GM21367 (cell line): ENCODE results near the gene MGLL.

Source experiments
- ATAC-seq: cut with Tn5 transposase; IDR thresholded peaks from one replicate; pipeline ENCODE4 v1.9.1; 2021; ENCODE audit not compliant: unreplicated experiment

MGLL gene

DNA sequence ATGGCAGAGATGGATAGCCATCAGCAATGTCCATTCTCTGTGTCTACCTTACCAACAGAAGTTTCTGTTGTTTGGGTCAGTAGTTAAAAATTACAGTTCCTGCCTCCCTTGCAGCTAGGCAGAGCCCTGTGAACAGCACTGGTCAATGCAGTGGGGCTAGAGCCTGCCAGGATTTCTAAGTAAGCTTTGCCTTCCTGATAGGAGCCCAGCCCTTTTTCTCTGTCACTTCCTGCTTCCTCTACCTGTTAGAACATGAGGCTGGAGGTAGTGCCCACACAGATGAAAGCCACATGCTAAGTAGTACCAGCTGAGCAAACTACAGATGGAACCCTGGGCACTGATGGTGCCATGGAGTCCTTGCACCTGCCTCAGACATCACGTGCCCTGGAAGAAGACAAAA, 45.0 kb downstream of the MGLL start:
- ATAC-seq: no peak

DNA sequence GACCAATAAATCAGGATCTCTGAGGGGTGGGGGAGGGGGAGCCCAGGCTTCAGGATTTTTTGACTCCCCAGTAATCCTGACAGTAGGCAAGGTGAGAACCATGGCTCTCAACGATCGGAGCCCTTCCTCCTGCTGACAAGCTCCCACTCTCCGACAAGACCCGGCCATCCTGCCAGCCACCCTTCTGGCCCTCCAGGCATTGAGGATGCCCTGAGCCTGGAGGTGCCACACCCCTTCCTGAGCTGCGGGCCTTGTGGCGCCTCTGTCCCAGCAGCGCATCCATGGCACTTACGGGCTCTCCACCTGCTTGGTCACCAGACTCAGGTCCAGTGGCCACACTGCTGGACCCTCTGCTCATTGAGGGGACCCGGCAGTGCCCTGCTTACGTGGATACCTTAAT, 46.0 kb downstream of the MGLL start:
- ATAC-seq: no peak

DNA sequence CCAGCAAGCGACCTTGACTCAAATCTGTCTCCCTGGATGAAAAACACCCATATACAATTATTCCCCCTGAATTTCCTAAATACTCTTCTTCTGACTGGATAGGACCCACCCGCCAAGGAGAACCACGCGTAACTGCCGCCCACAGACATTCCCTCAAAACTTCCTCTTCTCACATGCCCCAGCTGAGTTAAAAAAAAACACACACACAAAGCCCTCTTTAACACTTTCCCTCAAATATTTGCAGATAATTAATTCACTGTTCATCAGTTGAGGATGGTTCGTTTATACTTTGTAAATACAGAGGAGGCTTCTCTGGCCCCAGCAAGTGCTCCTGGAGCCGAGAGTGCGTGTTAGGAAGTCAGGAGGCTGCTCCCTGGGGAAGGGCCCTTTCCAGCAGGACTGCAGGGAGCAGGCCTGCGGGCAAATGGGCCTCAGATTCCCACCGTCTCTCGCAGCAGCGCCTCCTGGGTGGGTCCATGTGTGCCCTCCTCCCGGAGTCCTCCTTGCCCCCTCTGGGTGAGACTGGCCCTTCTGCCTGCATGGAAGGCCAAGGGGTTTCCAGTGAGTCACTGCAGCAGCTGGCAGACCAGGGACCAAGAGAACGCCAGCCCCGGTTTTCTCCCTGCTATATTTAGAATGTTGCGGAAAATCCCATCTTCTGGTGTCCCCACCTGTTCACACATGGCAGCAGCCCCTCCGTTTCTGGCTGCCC, 46.8 kb downstream of the MGLL start:
- ATAC-seq: no peak

DNA sequence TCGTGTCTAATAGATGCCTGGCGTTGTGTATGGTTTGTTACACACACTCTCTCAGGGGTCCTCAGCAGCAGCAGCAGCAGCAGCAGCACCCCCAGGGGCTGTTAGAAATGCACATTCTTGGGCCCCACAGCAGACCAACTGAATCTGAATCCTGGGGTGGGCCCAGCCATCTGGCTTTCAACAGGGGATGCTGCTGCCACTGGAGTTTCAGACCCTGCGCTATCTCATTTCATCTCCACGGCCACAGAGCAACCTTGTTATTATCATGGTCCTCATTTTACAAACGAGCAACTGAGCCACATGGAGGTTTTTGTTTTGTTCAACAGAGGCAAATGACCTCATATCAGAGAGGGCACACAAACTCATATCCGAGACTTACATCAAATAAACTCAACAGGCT, 47.7 kb downstream of the MGLL start:
- ATAC-seq: no peak

DNA sequence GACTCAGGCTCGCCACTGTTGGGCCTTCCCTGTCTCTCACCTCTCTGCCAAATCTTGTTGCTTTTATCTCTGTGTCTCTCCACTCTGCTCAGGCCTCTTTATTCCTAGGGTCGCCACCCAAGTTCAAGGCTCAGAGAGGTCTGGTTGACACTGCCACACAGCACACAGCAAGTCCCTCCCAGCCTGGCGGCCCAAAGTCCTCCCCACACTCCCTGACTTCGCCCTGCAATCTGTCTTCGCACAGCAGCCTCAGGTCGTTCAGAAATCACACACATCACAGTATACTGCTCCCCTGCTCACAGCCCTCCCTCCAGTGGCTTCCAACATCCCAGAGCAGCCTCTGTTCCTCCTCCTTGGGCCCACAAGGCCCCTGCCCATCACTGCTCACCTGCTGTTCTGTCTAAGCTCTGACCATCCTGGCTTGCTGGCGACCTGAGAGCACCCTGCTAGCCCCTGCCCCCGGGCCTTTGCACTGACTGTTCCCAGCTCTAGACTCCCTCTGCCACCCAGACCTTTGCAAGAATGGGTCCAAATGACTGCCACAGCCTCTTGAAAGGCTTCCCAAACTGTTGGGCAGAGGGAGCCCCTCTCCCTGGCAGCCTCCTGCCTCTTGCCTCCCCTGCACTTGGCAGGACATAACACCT, 48.4 kb downstream of the MGLL start:
- ATAC-seq: no peak

DNA sequence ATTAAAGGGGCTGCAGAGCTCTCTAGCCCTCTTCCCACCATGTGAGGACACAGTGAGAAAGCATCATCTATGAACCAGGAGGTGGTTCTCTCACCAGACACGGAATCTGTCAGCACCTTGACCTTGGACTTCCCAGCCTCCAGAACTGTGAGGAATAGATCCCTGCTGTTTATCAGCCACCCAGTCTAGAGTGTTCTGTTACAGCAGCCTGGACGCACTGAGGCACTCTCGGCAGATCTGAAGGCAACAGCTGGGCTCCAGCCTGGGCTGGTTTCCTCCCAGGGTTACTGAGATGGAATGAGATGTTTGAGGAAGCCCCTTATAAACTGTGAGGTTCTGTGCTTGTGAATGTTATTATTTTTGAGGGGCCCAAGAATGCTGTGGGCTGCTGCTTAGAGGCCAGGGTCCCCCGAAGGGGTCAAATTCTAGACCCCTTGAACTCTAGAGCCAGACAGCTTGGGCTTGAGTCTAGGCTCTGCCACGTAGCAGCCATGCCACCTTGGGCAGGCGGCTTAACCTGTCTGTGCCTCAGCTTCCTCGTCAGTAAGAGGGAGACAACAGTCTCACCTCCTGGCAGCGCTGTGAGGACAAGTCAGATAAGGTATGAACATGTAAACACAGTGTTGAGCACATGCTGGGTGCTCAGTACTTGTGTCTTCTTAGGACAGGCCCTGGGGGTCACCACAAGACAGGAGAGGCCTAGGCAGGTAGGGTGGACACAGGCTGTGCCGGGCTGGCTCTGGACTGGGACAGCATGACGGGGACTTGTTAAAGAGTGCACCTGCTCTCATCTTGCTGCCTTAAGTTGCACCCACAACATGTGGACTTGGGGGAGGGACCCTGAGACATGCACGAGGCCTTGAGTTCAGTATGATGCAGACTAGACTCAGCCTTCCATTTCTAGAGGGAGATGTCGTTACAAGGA, 49.2 kb downstream of the MGLL start:
- ATAC-seq: no peak

DNA sequence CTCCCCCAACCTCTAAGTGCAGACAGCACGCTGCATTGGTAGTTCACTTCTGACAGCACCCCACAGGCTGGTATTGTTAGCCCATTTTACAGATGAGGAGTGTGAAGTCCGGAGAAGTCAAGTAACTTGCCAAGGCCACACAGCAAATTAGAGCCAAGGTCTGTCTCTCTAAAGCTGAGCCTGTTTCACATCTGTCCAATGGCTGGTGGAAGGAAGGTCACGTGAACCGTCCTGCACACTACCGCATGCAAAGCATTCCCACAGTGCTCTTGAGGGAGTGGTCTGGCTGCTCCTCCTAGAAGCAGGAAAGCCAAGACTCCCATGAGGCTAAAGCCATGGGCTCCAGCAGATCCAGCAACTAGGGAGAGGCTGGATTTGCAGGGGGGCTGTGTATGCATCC, 50.0 kb downstream of the MGLL start:
- no peak for ATAC-seq

DNA sequence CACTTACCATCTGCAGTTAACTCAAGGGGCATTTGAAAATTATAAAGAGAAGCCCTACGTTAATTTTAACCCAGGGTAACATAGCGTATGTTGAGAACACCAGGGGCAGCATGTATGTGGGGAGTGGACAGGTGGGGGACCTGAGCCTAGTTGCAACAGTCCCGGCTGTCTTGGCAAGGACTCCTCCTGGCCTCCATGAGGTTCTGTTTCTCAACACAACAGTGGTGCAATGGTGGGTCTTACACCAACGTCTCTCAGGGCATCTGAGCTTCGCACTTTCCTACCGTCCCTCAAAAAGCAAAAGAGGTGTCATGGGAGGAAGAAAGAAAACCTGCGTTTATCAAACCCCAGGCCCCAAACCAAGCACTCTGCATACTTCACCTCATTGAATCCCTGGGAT, 50.6 kb downstream of the MGLL start:
- ATAC-seq: no peak

DNA sequence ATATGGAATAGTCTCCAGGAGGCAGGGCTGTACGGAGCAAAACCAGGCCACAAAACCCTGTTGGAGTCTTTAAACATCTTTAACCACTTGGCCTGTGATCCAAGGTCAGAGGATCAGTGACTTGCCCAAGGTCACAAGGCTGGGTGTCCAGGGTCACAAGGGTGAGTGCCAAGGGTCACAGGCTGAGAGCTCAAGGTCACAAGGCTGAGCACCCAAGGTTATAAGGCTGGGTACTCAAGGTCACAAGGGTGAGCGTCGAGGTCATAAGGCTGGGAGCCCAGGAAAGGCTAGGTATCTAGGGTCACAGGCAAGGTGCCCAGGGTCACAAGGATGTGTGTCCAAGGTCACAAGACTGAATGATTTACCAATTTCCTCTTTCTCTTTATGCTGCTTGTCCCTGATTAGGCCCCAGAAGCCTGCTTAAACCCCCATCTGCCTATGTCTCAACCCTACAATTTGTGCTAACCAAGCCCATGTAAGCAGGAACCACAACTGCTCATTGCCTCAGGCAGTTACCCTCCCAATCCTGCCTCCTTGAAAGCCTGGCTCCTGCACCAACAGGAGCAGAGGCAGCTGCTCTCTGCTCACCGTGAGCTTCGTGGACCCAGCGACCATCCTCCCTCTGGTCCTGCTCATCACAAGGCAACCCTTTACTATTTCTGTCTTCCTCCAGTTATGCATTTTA, 51.5 kb downstream of the MGLL start:
- no peak for ATAC-seq

DNA sequence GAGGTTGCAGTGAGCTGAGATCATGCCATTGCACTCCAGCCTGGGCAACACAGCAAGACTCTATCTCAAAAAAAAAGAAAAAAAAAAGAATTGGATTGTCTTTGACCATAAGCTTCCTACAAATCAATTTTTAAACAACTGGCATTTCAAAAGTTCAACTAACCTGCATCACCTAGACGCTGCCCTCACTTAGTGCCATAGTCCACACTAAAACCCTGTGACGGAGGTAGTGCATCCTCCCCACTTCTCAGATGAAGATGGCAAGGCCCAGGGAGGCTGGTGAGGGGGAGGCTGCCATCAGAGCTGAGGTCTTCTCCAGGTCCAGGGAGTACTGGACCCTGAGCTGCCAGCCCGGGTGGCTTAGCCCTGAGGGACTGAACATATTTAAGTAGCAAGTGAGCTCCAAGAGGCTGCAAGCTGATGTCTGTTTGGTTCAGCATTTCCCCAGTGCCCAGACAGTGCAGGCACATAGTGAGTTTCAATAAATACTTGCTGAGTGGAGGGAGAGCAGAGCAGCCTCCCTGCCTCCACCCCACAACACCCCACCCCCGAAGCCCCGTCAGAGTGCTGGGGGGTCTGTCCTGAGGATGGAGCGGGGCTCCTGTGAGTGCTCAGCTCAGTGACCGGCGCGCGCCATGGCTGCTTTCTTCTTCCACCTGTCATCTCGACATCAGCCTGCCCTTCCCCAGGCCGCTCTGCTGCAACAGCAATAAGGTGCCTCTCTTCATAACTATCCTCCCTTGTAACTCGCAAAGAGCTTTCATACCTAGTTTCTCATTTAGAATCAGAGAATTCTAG, 52.8 kb downstream of the MGLL start:
- no peak for ATAC-seq

DNA sequence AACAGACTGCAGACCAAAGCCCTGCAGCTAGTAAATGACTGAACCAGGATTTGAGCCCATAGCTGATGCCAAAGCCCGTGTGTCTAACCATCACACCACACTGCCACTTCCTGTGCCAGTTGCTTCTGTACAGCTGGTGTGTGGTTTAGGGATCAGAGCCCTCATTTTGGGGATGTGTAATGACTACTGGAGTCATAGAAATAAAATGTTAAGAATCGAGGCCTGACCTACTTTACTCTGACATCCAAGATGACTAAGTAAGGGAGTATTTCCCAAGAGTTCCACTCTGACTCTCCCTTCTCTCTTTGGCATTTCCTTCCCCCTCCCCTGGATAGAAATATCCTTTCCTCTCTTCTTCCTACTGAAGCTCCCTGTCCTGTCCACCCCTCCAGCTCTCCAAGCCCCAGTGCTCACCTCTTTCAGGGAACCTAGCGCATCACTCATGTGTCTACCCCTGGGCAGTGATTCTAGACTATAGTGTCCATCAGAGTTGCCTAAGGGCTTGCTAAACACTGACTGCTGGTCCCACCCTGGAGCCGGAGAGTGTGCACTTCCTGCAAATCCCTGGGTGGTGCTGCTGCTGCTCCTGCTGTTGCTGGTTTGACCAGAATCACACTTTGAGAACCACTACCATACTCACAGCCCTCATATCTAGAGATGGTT, 53.8 kb downstream of the MGLL start:
- ATAC-seq: no peak

DNA sequence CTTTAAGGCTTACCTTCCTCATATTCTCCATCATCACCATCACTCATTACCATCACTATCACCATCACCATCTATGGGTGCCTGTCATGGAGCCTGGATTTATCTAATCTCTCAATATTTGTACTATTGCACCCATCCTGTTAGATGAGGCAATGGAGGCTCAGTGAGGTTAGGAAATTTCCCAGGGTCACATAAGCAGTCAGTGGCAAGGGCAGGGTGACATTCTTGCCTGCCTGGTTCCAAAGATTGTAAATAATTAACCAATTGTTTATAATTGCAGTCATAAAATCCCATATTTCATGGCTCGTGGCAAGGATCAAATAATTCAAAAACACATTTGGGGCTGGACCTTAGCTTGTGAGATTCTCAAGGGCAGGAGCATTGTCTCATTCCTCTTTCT, 55.2 kb downstream of the MGLL start:
- ATAC-seq: no peak

DNA sequence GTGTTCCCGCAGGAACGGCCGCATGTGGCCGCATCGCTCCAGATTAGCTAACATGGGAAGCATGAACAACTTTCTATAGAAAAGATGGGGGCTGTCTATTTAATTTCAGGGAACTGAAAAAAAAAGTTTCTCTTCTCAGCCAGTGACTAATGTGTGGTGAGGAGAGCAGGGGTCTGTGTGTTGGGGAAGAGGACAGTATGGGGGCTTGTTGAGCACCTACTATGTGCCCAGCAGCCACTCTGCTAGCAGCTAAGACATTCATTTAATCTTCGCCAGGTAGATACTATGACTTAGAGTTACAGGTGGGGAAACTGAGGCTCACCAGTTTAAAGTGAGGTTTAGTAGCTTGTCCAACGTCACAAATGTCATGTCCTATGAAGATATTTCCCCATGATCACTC, 56.6 kb downstream of the MGLL start:
- no peak for ATAC-seq

DNA sequence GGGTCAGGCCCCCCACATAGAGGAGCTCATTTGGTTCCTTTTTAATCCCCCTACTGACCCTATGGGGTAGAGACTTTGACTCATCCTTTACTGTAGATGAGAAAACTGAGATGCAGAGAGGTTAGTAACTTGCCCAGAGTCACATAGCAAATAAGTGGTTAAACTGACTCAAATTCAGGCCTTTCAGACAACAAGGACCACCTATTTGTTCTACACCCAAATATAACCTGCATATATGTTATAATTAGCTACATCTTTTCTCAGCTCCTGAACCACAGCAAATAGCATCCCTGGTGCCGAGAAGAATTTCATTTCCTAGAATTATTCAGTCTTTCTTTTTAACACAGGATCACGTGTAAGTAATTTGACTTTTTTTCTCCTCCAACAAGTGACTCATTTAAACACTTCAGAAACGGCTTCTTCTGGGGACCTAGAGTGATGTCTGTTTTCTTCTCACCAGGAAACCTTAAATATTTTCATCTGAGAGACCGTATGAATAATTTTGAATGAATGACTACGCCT, 57.4 kb downstream of the MGLL start:
- ATAC-seq: no peak

DNA sequence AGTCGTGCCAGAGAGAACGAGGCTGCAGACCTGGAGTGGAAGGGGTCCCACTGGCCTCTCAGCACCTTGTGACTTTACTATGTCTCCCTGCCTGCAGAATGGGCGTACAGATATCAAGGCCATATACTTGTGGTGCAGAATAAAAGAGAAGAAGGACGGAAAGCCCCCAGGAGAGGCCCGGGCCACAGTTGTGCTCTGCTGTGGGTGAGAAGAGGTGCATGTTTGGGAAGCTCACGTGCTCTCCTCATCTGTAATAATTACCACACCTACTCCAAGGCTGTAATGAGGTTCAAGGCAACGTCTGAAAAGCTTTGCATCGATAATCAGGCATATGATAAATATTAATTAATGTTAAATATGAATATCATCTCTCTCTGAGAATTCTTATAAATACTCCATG, 58.0 kb downstream of the MGLL start:
- no peak for ATAC-seq

DNA sequence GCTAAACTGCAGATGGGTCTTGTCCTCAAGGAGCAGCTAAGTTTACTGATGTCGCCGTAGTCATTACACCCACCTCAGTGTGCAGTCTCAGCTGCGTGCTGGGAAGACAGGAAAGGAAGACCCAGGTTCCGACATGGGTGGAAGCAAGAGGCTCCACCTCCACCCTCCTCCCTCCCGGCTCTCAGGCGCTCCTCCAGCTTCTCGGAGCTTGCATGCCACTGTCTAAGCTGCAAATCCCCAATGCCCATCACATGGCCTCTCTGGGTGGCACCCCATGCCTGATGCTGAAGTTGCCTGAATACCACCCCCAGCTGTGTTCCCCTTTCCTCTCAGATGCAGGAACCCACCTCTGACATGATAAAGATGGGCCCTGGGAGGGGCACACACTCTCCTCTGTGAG, 58.5 kb downstream of the MGLL start:
- ATAC-seq: no peak

DNA sequence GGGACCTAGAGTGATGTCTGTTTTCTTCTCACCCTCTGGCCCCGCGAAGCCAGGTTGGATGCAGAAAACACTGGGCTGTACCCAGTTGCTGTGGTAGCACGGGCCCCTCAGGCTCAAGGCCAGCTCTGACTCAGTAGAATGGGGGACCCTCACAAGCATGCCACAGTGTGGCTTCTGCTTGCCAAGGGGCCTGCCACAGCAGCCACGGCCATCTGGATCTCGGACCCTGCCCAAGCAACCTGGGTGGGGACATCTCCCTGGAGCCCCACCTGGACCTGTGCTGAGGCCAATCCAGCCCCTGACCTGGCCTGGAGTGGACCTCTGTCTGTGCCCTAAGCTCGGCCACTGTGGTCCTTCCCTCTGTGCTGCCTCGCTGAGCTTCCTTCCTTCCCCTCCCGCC, 59.0 kb downstream of the MGLL start:
- no peak for ATAC-seq

DNA sequence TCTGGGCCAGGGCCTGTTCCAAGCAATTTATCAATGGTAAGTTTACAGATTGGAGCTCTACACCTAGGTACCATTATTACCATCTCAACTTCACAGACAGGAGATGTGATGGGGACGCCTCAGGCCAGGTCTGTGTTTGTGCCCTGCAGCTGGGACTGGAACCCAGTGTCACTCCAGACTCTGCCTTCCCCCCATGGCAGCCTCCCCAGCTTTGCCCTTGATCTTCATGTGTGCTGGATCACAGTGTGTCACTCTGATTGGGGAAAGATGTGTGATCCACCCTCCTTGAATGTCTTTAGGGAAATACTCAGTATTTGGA, 59.6 kb downstream of the MGLL start:
- ATAC-seq: no peak

DNA sequence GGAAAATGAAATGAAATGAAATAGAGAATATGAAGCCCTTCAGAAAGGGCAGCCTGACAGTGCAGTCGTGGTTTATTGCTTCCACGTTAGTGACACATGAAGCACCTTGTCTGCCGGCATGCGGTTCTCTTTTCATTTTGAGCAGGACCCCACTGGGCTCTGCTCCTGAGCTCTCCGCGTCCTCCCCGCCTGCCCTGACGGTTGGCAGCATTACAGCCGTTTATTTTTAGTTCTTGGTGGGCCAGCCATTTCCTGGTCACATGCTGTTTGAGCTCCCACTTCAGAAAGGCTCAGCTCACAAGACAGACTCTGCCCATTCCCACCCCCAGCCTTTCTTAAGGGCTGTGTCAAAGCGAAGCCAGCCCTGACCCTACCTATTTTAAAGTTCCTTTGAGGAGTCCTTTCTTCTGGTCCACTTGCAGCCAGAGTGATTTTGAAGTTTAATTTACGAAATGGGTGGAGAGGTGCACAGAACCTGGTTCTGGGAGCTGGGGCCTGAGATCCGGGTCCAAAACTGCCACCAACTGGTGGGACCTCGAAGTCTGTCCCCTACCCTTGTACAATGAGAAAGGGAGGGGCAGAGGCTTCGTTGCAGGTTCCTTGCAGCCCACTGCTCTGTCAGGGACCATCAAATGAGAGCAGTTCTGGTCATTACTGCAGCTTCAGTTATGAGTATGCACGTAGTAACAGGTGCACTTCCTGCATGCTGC, 60.1 kb downstream of the MGLL start:
- ATAC-seq: no peak
